K562 (cell line): Measurements from ENCODE around the gene EXOC3L1. TPM values are rescaled to one million over a fixed set of nuclear protein-coding genes. Genes with fewer than 3 reads are reported as not detected.

ENCODE experiments used
- CHD4 ChIP-seq: fragments of 200-600 bp; sonication (generic); IDR thresholded peaks from 3 replicates; pipeline ENCODE4 v1.6.1; 2012; ENCODE audit warnings: low read depth, mild to moderate bottlenecking, mixed read lengths, low read length, inconsistent platforms; ENCODE audit not compliant: insufficient read depth, insufficient replicate concordance, poor library complexity, severe bottlenecking
- CHD7 ChIP-seq: fragments of 200-600 bp; sonication (generic); IDR thresholded peaks from one replicate; pipeline ENCODE4 v1.6.1; 2012; ENCODE audit warnings: mild to moderate bottlenecking, low read depth, low read length, inconsistent platforms
- GTF2E2 ChIP-seq: fragments of 200-800 bp; sonication (Bioruptor generic); IDR thresholded peaks from 2 replicates; pipeline ENCODE4 v1.6.1; 2016; ENCODE audit warnings: missing genetic modification characterization, missing compliant biosample characterization
- HSF4 ChIP-seq: fragments of 250-450 bp; sonication (Bioruptor Pico); IDR thresholded peaks from 2 replicates; pipeline ENCODE4 v2.1.2; 2022; ENCODE audit warnings: mild to moderate bottlenecking, moderate library complexity, borderline replicate concordance
- NR2F6 ChIP-seq: fragments of 450-650 bp; formaldehyde crosslinking; IDR thresholded peaks from 2 replicates; pipeline ENCODE4 v1.4.0; 2020; ENCODE audit warnings: mild to moderate bottlenecking
- RBM39 ChIP-seq: fragments of 200-400 bp; formaldehyde crosslinking; optimal IDR thresholded peaks from 2 replicates; pipeline ENCODE3; 2018; ENCODE audit warnings: low read depth, low read length
- RUNX1 ChIP-seq: sonication (generic); IDR thresholded peaks from 2 replicates; pipeline ENCODE4 v1.6.1; 2016; ENCODE audit warnings: antibody characterized with exemption, low read depth
- TCF7 ChIP-seq: sonication (generic); IDR thresholded peaks from 2 replicates; pipeline ENCODE4 v1.6.1; 2016; ENCODE audit warnings: antibody characterized with exemption, borderline replicate concordance
- ZNF224 ChIP-seq: sonication (generic); formaldehyde crosslinking; IDR thresholded peaks from 2 replicates; pipeline ENCODE4 v1.8.0; 2022; ENCODE audit warnings: mild to moderate bottlenecking, missing genetic modification reagents
- ZNF408 ChIP-seq: fragments of 250-450 bp; sonication (Bioruptor Pico); IDR thresholded peaks from 2 replicates; pipeline ENCODE4 v1.4.0; 2020; ENCODE audit warnings: low read depth, mild to moderate bottlenecking, moderate library complexity
- polyA plus RNA-seq, 8 experiments: library from polyadenylated mRNA; depleted of rRNA in 4 of 8; stranded (reverse) in 5 of 8; unstranded in 3 of 8; fragments of >200 nt; fragmentation: Nextera tagmentation in 2 of 8; fragmentation: Illumina TruSeq in 1 of 8; extraction: Ambion mirVana in 2 of 8; extraction: Trizol in 1 of 8; gene quantifications; 2 replicates each; pipeline versions ENCODE4 v1.2.1 to v1.2.3, GENCODE V29; 2011 to 2014; ENCODE audit warnings: inconsistent platforms in 1 of 8, missing spikeins in 1 of 8
- total RNA-seq, 7 experiments: library from RNA; depleted of rRNA in 6 of 7; stranded (reverse); fragments of >200 nt in 6 of 7; fragmentation: Illumina TruSeq in 2 of 7; extraction: Trizol in 2 of 7; gene quantifications; 2 replicates each; pipeline versions ENCODE4 v1.2.1 to v1.2.3, GENCODE V29; 2011 to 2021; ENCODE audit warnings: low replicate concordance in 1 of 7
- TF ChIP-seq, protein P1 (sequence below), 2 experiments: fragments of 250-450 bp in 1 of 2; fragments of 450-650 bp in 1 of 2; sonication (Bioruptor Pico) in 1 of 2; IDR thresholded peaks; 2 replicates each; pipeline versions ENCODE4 v1.6.1 to v1.8.0; 2016 to 2021; ENCODE audit warnings: mild to moderate bottlenecking in 2 of 2, moderate library complexity in 2 of 2, missing compliant biosample characterization in 1 of 2, missing genetic modification characterization in 1 of 2
- TF ChIP-seq, protein P2 (sequence below): sonication (generic); formaldehyde crosslinking; IDR thresholded peaks from 2 replicates; pipeline ENCODE4 v1.8.0; 2022; ENCODE audit warnings: mild to moderate bottlenecking, missing genetic modification reagents
- TF ChIP-seq, protein P3 (sequence below): fragments of 450-650 bp; IDR thresholded peaks from 2 replicates; pipeline ENCODE4 v1.6.1; 2016

Gene EXOC3L1
- total and polyA plus RNA-seq, 9 of the 15 experiments (the other 6 are each of a cell fraction or from before 2014, with no cell fraction given), result 0.08 TPM; not detected in 8

GRCh38 chr16:67169642-67170167 lies 20.2 kb downstream of the EXOC3L1 start (continued):
- TF ChIP-seq ZNF408 (CRISPR knock-in tag) (no peak), RUNX1 (no peak), TCF7 (no peak), CHD4 (no peak), NR2F6 (CRISPR knock-in tag) (no peak), HSF4 (CRISPR knock-in tag) (no peak), GTF2E2 (tag) (no peak), ZNF224 (CRISPR knock-in tag) (no peak), CHD7 (no peak), RBM39 (no peak)
- TF ChIP-seq, protein P1, sequence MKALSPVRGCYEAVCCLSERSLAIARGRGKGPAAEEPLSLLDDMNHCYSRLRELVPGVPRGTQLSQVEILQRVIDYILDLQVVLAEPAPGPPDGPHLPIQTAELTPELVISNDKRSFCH (CRISPR knock-in tag; IDR thresholded peaks at IDR 0.05), result no peak
- TF ChIP-seq, protein P1 (tag; IDR thresholded peaks at IDR 0.05), result 0 out of 2 replicates have a peak, but pooled peaks have one; percentile 16
- TF ChIP-seq, protein P2, sequence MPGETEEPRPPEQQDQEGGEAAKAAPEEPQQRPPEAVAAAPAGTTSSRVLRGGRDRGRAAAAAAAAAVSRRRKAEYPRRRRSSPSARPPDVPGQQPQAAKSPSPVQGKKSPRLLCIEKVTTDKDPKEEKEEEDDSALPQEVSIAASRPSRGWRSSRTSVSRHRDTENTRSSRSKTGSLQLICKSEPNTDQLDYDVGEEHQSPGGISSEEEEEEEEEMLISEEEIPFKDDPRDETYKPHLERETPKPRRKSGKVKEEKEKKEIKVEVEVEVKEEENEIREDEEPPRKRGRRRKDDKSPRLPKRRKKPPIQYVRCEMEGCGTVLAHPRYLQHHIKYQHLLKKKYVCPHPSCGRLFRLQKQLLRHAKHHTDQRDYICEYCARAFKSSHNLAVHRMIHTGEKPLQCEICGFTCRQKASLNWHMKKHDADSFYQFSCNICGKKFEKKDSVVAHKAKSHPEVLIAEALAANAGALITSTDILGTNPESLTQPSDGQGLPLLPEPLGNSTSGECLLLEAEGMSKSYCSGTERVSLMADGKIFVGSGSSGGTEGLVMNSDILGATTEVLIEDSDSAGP, result no peak
- TF ChIP-seq, protein P3, sequence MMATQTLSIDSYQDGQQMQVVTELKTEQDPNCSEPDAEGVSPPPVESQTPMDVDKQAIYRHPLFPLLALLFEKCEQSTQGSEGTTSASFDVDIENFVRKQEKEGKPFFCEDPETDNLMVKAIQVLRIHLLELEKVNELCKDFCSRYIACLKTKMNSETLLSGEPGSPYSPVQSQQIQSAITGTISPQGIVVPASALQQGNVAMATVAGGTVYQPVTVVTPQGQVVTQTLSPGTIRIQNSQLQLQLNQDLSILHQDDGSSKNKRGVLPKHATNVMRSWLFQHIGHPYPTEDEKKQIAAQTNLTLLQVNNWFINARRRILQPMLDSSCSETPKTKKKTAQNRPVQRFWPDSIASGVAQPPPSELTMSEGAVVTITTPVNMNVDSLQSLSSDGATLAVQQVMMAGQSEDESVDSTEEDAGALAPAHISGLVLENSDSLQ, result no peak
